D721Med (cell line): ENCODE results near the gene FAM180A.
"Not testable (repeated sequence)": the region's sequence is repeated elsewhere in the genome, so short reads cannot be mapped to it uniquely, and the experiment has no call there.

Experiments used
- DNase-seq: peaks from one replicate; pipeline ENCODE4 v3.0.0; 2011; ENCODE audit warnings: low spot score; ENCODE audit not compliant: insufficient read length
- FAIRE-seq: peaks from 2 replicates; lab custom pipeline; 2011; peaks lifted over from hg19 to GRCh38; lab: Jason Lieb, UNC
- CTCF ChIP-seq: IDR thresholded peaks from 2 replicates; pipeline ENCODE4 v1.5.1; 2012; ENCODE audit warnings: mild to moderate bottlenecking, control low read depth; ENCODE audit not compliant: insufficient read depth; ENCODE audit errors: missing control alignments

FAM180A gene

GRCh38 chr7:135742371-135742770 is 6.2 kb downstream of the FAM180A start:
- FAIRE-seq (no peak), DNase-seq (no peak)
- no peak for TF ChIP-seq CTCF

GRCh38 chr7:135741905-135742304 is 6.7 kb downstream of the FAM180A start:
- FAIRE-seq (no peak), DNase-seq (no peak)
- no peak for TF ChIP-seq CTCF

DNA sequence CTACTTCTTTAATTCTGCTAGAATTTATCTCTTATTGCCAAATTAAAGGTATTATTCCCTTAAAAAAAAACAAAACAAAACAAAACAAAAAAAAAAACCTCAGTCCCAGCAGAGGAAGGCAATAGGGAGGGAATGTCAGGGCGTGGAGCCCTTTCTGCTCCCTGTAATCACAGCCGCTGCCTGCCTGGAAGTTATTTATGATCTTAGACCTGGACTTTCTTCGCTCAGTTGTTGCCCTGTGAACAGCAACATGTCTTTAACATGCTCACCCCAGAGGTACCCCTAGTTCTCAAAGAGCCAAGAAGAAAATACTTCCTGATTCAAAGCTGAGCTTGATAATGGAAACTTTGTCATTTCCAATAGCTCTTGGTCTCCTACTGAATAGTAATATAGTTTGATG is 7.7 kb downstream of the FAM180A start:
- no peak for FAIRE-seq
- TF ChIP-seq CTCF: no peak

GRCh38 chr7:135737306-135737647 is 11.3 kb downstream of the FAM180A start:
- not testable (repeated sequence) for FAIRE-seq, DNase-seq

More for the DNA sequence above, 7.7 kb downstream of the FAM180A start:
- no peak for DNase-seq

GRCh38 chr7:135736586-135737305 is 11.9 kb downstream of the FAM180A start:
- no peak for TF ChIP-seq CTCF
- no peak for FAIRE-seq
- no peak for DNase-seq

- no peak for TF ChIP-seq CTCF
- no peak for FAIRE-seq
- DNase-seq: no peak
These were observed 14.3 kb downstream of the FAM180A start for GRCh38 chr7:135734343-135734689.

DNA sequence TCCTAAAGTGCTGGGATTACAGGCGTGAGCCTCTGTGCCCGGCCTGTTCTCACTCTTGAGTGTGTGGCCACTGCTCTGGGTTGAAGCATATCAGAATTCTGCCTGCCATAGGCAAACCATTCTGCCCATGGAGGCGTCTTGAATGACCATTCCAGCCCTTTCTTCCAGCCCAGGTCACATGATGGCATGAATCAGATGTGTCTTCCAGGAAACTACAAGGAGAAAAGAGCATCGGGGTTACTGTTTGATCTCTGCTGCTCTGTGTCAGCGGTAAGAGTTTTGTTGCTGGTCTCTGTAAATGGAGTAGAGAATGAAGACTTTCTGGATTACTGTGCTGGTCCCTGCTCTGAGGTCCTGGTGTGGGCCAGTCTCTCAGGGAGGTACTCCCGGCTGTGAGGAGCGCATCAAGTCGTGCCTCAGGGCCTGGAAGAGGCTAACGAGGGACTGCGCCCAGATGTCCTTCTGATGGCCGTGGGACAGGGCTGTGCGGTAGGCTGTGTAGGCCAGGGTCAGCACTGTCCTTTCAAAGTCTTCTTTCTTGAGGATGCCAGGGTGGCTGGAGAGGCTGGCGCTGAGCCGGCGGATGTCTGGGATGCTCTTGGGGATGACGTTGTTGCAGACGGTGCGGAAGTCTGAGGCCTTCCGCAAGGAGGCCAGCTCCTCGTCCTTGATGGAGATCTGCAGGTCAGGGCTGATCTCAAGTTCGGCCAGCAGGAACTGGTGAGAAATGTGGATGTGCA is 14.8 kb downstream of the FAM180A start:
- no peak for FAIRE-seq
- no peak for TF ChIP-seq CTCF
- no peak for DNase-seq
